Esophagus squamous epithelium (tissue), 4 donors: ENCODE measurements around the gene CROCC2.

Source experiments
- CTCF ChIP-seq, 6 experiments: fragments of 450-650 bp in 4 of 6; fragments of 200-600 bp in 2 of 6; sonication (generic) in 2 of 6; IDR thresholded peaks; one replicate each; pipeline ENCODE4 v1.5.1; 2016 to 2019; ENCODE audit warnings: antibody characterized with exemption in 6 of 6, mild to moderate bottlenecking in 4 of 6, moderate library complexity in 4 of 6
- POLR2A ChIP-seq, 4 donors: fragments of 450-650 bp; IDR thresholded peaks; one replicate each; pipeline ENCODE4 v1.6.1; 2017; ENCODE audit warnings: antibody characterized with exemption in 4 of 4, mild to moderate bottlenecking in 4 of 4, moderate library complexity in 3 of 4

- TF ChIP-seq POLR2A (IDR thresholded peaks at IDR 0.05) (no peak), CTCF (IDR thresholded peaks at IDR 0.05) (no peak)
Observed at GRCh38 chr2:240894836-240895558, 11.1 kb upstream of the CROCC2 start.
